HCT116 (cell line): ENCODE results near the gene SULT1A2. TPM values are rescaled to one million over a fixed set of nuclear protein-coding genes. Genes with fewer than 3 reads are reported as not detected.

Experiments
- ATAC-seq: fragments of 200-7000 bp; cut with Tn5 transposase; 2 replicates; pipeline ENCODE4 v1.9.1; 2020; ENCODE audit warnings: mild to moderate bottlenecking, moderate library complexity
- BruUV-seq: library from RNA; stranded (reverse); fragments of 400-500 nt; replicated peaks from 2 replicates; lab custom pipeline; 2021; lab: Mats Ljungman, UMichigan
- CTCF ChIA-PET: fragments of 300-600 bp; sonication (Branson Sonifier 250); formaldehyde crosslinking; loops from one replicate; lab custom pipeline; 2021; ENCODE audit warnings: antibody characterized with exemption; lab: Charles Lee
- POLR2A ChIA-PET: fragments of 300-600, 350-600 bp; sonication (Branson Sonifier 250); formaldehyde crosslinking; loops from one replicate; lab custom pipeline; 2021; ENCODE audit warnings: antibody characterized with exemption; lab: Charles Lee
- RAD21 ChIA-PET, 2 experiments: fragments of 300-600 bp; sonication (Branson Sonifier 250); formaldehyde crosslinking; loops; one replicate each; lab custom pipeline; 2023; ENCODE audit warnings: low total read pairs in 2 of 2; ENCODE audit not compliant: uncharacterized antibody in 2 of 2, unreplicated experiment in 2 of 2, low non-redundant PET in 1 of 2; lab: Charles Lee
- DNase-seq: peaks from one replicate; pipeline ENCODE4 v3.0.0-alpha.2; 2010; ENCODE audit warnings: low read depth, low spot score
- H2AFZ ChIP-seq: fragments of 200-600 bp; shearing (Covaris generic), sonication (generic); 2 replicates; pipeline ENCODE4 v1.6.1; 2017; ENCODE audit warnings: low read depth, mixed run types, mixed read lengths, antibody characterized with exemption, low read length; ENCODE audit not compliant: poor library complexity, severe bottlenecking
- H3K27ac ChIP-seq: 2 replicates; pipeline ENCODE4 v1.5.1; 2012; ENCODE audit warnings: low read depth, low read length
- H3K27me3 ChIP-seq: fragments of 200-600 bp; sonication (generic); 2 replicates; pipeline ENCODE4 v1.6.1; 2016; ENCODE audit warnings: mixed run types, low read length, mixed read lengths; ENCODE audit not compliant: insufficient read depth
- H3K36me3 ChIP-seq, 2 experiments: fragments of 200-500 bp in 1 of 2; fragments of 200-600 bp in 1 of 2; sonication (Bioruptor generic) in 1 of 2; sonication (generic) in 1 of 2; 2 replicates each; pipeline versions ENCODE4 v1.5.1 to v1.6.1; 2014 to 2016; ENCODE audit warnings: low read length in 2 of 2, inconsistent platforms in 1 of 2, mixed read lengths in 1 of 2, mixed run types in 1 of 2; ENCODE audit not compliant: insufficient read depth in 2 of 2, control insufficient read depth in 1 of 2
- H3K4me1 ChIP-seq, 2 experiments: fragments of 200-600 bp in 1 of 2; sonication (generic) in 1 of 2; 2 replicates each; pipeline versions ENCODE4 v1.5.1 to v1.6.1; 2012 to 2017; ENCODE audit warnings: low read length in 2 of 2, inconsistent platforms in 1 of 2, mild to moderate bottlenecking in 1 of 2, mixed read lengths in 1 of 2, mixed run types in 1 of 2, moderate library complexity in 1 of 2; ENCODE audit not compliant: insufficient read depth in 2 of 2, control insufficient read depth in 1 of 2
- H3K4me2 ChIP-seq: fragments of 200-600 bp; sonication (generic); 2 replicates; pipeline ENCODE4 v1.6.1; 2017; ENCODE audit warnings: mixed run types, low read length, mixed read lengths
- H3K4me3 ChIP-seq, 2 experiments: fragments of 200-600 bp in 1 of 2; sonication (generic) in 1 of 2; replicated peaks in 1 of 2; 2 replicates each; pipeline ENCODE4 v1.5.1; 2011 to 2016; ENCODE audit warnings: low read length in 2 of 2, control low read depth in 1 of 2, low read depth in 1 of 2, mild to moderate bottlenecking in 1 of 2, mixed read lengths in 1 of 2, mixed run types in 1 of 2
- H3K79me2 ChIP-seq: fragments of 200-600 bp; sonication (generic); 2 replicates; pipeline ENCODE4 v1.6.1; 2017; ENCODE audit warnings: mild to moderate bottlenecking, mixed run types, low read length, moderate library complexity, mixed read lengths; ENCODE audit not compliant: insufficient read depth
- H3K9ac ChIP-seq: fragments of 200-600 bp; sonication (generic); 2 replicates; pipeline ENCODE4 v1.6.1; 2016; ENCODE audit warnings: low read length, mixed read lengths
- H3K9me2 ChIP-seq: fragments of 200-600 bp; sonication (generic), shearing (Covaris generic); 2 replicates; pipeline ENCODE4 v1.6.1; 2017; ENCODE audit warnings: mixed run types, mild to moderate bottlenecking, moderate library complexity; ENCODE audit not compliant: insufficient read depth
- H3K9me3 ChIP-seq, 2 experiments: fragments of 200-500 bp in 1 of 2; fragments of 200-600 bp in 1 of 2; sonication (Bioruptor generic) in 1 of 2; sonication (generic) in 1 of 2; 2 replicates each; pipeline ENCODE4 v1.6.1; 2014 to 2017; ENCODE audit warnings: low read length in 2 of 2, mixed read lengths in 2 of 2, inconsistent platforms in 1 of 2, low read depth in 1 of 2, mild to moderate bottlenecking in 1 of 2, mixed run types in 1 of 2, moderate library complexity in 1 of 2; ENCODE audit not compliant: control insufficient read depth in 1 of 2, insufficient read depth in 1 of 2
- H4K20me1 ChIP-seq: fragments of 200-600 bp; sonication (generic), shearing (Covaris generic); 2 replicates; pipeline ENCODE4 v1.6.1; 2017; ENCODE audit warnings: mixed run types, mild to moderate bottlenecking, moderate library complexity; ENCODE audit not compliant: insufficient read depth
- CBX3 ChIP-seq: IDR thresholded peaks from 2 replicates; pipeline ENCODE4 v1.6.1; 2012; ENCODE audit warnings: low read depth
- CEBPB ChIP-seq: IDR thresholded peaks from 2 replicates; pipeline ENCODE4 v1.6.1; 2012; ENCODE audit warnings: low read depth
- CTCF ChIP-seq, 3 experiments: fragments of 200-600 bp in 1 of 3; sonication (generic) in 1 of 3; IDR thresholded peaks in 2 of 3; conservative IDR thresholded peaks in 1 of 3; 2 replicates each; pipeline ENCODE4 v1.5.1; 2012 to 2017; ENCODE audit warnings: low read depth in 2 of 3, low read length in 2 of 3, antibody characterized with exemption in 1 of 3, borderline replicate concordance in 1 of 3, control low read depth in 1 of 3, mild to moderate bottlenecking in 1 of 3, mixed read lengths in 1 of 3, mixed run types in 1 of 3, moderate library complexity in 1 of 3; ENCODE audit not compliant: insufficient read depth in 1 of 3
- EZH2 ChIP-seq: fragments of 200-600 bp; sonication (generic); IDR thresholded peaks from 2 replicates; pipeline ENCODE4 v1.6.1; 2017; ENCODE audit warnings: antibody characterized with exemption, mixed run types
- EZH2phosphoT487 ChIP-seq: fragments of 200-600 bp; IDR thresholded peaks from 2 replicates; pipeline ENCODE4 v1.6.1; 2018; ENCODE audit warnings: antibody characterized with exemption, borderline replicate concordance
- FOSL1 ChIP-seq: IDR thresholded peaks from 2 replicates; pipeline ENCODE4 v1.6.1; 2012; ENCODE audit warnings: low read depth
- JUND ChIP-seq: IDR thresholded peaks from 2 replicates; pipeline ENCODE4 v1.6.1; 2012
- MAX ChIP-seq: IDR thresholded peaks from 2 replicates; pipeline ENCODE4 v1.6.1; 2012
- POLR2A ChIP-seq: IDR thresholded peaks from 2 replicates; pipeline ENCODE4 v1.7.0; 2011; ENCODE audit warnings: borderline replicate concordance; ENCODE audit not compliant: insufficient read depth, insufficient read length; ENCODE audit errors: extremely low read depth
- POLR2AphosphoS5 ChIP-seq: IDR thresholded peaks from 2 replicates; pipeline ENCODE4 v1.6.1; 2011; ENCODE audit warnings: mild to moderate bottlenecking, low read depth, low read length, moderate library complexity
- RAD21 ChIP-seq: IDR thresholded peaks from 2 replicates; pipeline ENCODE4 v1.6.1; 2012; ENCODE audit warnings: low read depth, mild to moderate bottlenecking
- SRF ChIP-seq: IDR thresholded peaks from 2 replicates; pipeline ENCODE4 v1.6.1; 2012; ENCODE audit warnings: low read depth
- ZFX ChIP-seq: fragments of 450-650 bp; IDR thresholded peaks from 2 replicates; pipeline ENCODE4 v1.6.1; 2017
- ZNF274 ChIP-seq: fragments of 200-500 bp; sonication (Bioruptor generic); IDR thresholded peaks from 2 replicates; pipeline ENCODE4 v1.6.1; 2014; ENCODE audit warnings: mild to moderate bottlenecking, low read depth, low read length, inconsistent platforms
- intact Hi-C: fragments of 100-400 bp; cut with micrococcal nuclease; formaldehyde crosslinking; loops from 2 replicates; pipeline ENCODE4 v1.10.0; 2022
- total RNA-seq: library from RNA; stranded (reverse); gene quantifications from one replicate; pipeline ENCODE4 v1.2.1, GENCODE V29; 2021; ENCODE audit not compliant: unreplicated experiment

The SULT1A2 gene
- total RNA-seq, 1 experiment from 2014 or later, result 1.9 TPM

- H2AFZ ChIP-seq, result no peak overlapping the region
- no peaks in the 10 kb centered on the region for H3K4me1 ChIP-seq
- no peaks in the 10 kb centered on the region for H3K27me3 ChIP-seq
- no peak overlapping the region for H3K27ac ChIP-seq
- ChIA-PET CTCF (no interaction called here), RAD21 (no interaction called here), POLR2A (no interaction called here)
- no peak overlapping the region for H3K9ac ChIP-seq
- H3K36me3 ChIP-seq, result no peaks in the 10 kb centered on the region
- no peaks in the 10 kb centered on the region for H4K20me1 ChIP-seq
- TF ChIP-seq ZFX, result no peak
- TF ChIP-seq EZH2, result no peak
- no peak for TF ChIP-seq POLR2AphosphoS5
- TF ChIP-seq EZH2phosphoT487, result no peak
- TF ChIP-seq ZNF274, result no peak
- no peak for TF ChIP-seq CEBPB
- TF ChIP-seq MAX, result no peak
- no peak for TF ChIP-seq POLR2A
- no peak for TF ChIP-seq CTCF (IDR thresholded peaks at IDR 0.05 in 2 of 3, conservative IDR thresholded peaks at IDR 0.05 in 1 of 3; ENCODE audit: borderline replicate concordance in 1 of 3, insufficient read depth in 1 of 3, low read depth in 2 of 3, low read length in 2 of 3)
- TF ChIP-seq RAD21, result no peak
- no peak for TF ChIP-seq JUND
- TF ChIP-seq FOSL1, result no peak
- no peak for TF ChIP-seq CBX3
- no peak for TF ChIP-seq SRF
- ATAC-seq, result no peak
- H3K79me2 ChIP-seq, result no peaks in the 10 kb centered on the region
- intact Hi-C loops, result no loop called here
- DNase-seq, result no peak
- H3K4me2 ChIP-seq, result no peak overlapping the region
- H3K4me3 ChIP-seq, result no peak overlapping the region
- H3K9me3 ChIP-seq, result no peaks in the 10 kb centered on the region
- BruUV-seq, result no TSS peak
- no peaks in the 10 kb centered on the region for H3K9me2 ChIP-seq
Observed at GRCh38 chr16:28575446-28576109, 21.3 kb downstream of the SULT1A2 start.
